Cardiac muscle cell (in vitro differentiated cells and primary cell): Measurements from ENCODE around the gene ABCF1. TPM values are rescaled to one million over a fixed set of nuclear protein-coding genes. Genes with fewer than 3 reads are reported as not detected.

ENCODE experiments used
- DNase-seq, 2 donors: peaks; one replicate each; pipeline versions ENCODE4 v3.0.0 to v3.0.0-alpha.2; 2010 to 2017; ENCODE audit warnings: low read depth in 1 of 2, low spot score in 1 of 2
- H3K27ac ChIP-seq: fragments of 200-600 bp; sonication (generic); 2 replicates; pipeline ENCODE4 v1.5.1; 2016
- H3K27me3 ChIP-seq: fragments of 200-600 bp; sonication (generic); 2 replicates; pipeline ENCODE4 v1.6.0; 2016; ENCODE audit warnings: control low read depth
- H3K36me3 ChIP-seq: fragments of 200-600 bp; sonication (generic); 2 replicates; pipeline ENCODE4 v1.5.1; 2016; ENCODE audit warnings: control low read depth
- H3K4me1 ChIP-seq: fragments of 200-600 bp; sonication (generic); 2 replicates; pipeline ENCODE4 v1.8.1; 2017; ENCODE audit warnings: low read depth, mild to moderate bottlenecking, mixed run types
- H3K4me3 ChIP-seq: fragments of 200-600 bp; sonication (generic); 2 replicates; pipeline ENCODE4 v1.5.1; 2016; ENCODE audit warnings: mild to moderate bottlenecking
- H3K9me3 ChIP-seq: fragments of 200-600 bp; sonication (generic); 2 replicates; pipeline ENCODE4 v1.5.1; 2017; ENCODE audit warnings: low read depth, mild to moderate bottlenecking, control low read depth
- CTCF ChIP-seq: IDR thresholded peaks from 2 replicates; pipeline ENCODE4 v1.5.1; 2012; ENCODE audit warnings: low read depth, mild to moderate bottlenecking, low read length
- polyA plus RNA-seq: library from polyadenylated mRNA; unstranded; fragments of >200 nt; fragmentation: Nextera tagmentation; extraction: Ambion mirVana; gene quantifications from 2 replicates; pipeline ENCODE4 v1.2.1, GENCODE V29; 2016
- total RNA-seq: library from RNA; depleted of rRNA; stranded (reverse); fragments of >200 nt; gene quantifications from 2 replicates; pipeline ENCODE4 v1.2.3, GENCODE V29; 2016

Gene ABCF1
- total and polyA plus RNA-seq, 2 experiments from 2014 or later: 52.5 to 54.4 TPM

- Histone ChIP-seq H3K27ac (no peak overlapping the region), H3K36me3 (peaks cover 36% of the 10 kb centered on the region), H3K4me3 (no peak overlapping the region), H3K27me3 (no peaks in the 10 kb centered on the region), H3K4me1 (peaks cover 13% of the 10 kb centered on the region), H3K9me3 (no peaks in the 10 kb centered on the region)
- no peak for TF ChIP-seq CTCF
- no peak for DNase-seq
These were observed 38.8 kb downstream of the ABCF1 start for GRCh38 chr6:30610065-30610464.

GRCh38 chr6:30611150-30611855 lies 40.1 kb downstream of the ABCF1 start:
- H3K36me3 ChIP-seq: peaks cover 30% of the 10 kb centered on the region
- TF ChIP-seq CTCF: no peak
- no peaks in the 10 kb centered on the region for H3K27me3 ChIP-seq
- peak in 1 of 2 donors; percentile 43 for DNase-seq
- peaks cover 13% of the 10 kb centered on the region for H3K4me1 ChIP-seq
- no peaks in the 10 kb centered on the region for H3K9me3 ChIP-seq
- no peak overlapping the region for H3K4me3 ChIP-seq
- H3K27ac ChIP-seq: peak overlapping the region; percentile 33

- TF ChIP-seq CTCF: no peak
- no peak for DNase-seq
- Histone ChIP-seq H3K36me3 (peaks cover 30% of the 10 kb centered on the region), H3K4me1 (peaks cover 13% of the 10 kb centered on the region), H3K27me3 (no peaks in the 10 kb centered on the region), H3K27ac (peak overlapping the region; percentile 99), H3K4me3 (no peak overlapping the region), H3K9me3 (no peaks in the 10 kb centered on the region)
These were observed 40.6 kb downstream of the ABCF1 start for GRCh38 chr6:30611856-30612194.

- Histone ChIP-seq H3K9me3 (no peaks in the 10 kb centered on the region), H3K27me3 (no peaks in the 10 kb centered on the region), H3K4me1 (peaks cover 13% of the 10 kb centered on the region), H3K4me3 (no peak overlapping the region), H3K27ac (peak overlapping the region; percentile 99), H3K36me3 (peaks cover 27% of the 10 kb centered on the region)
- TF ChIP-seq CTCF: peak; percentile 45
- peak in 1 of 2 donors; percentile 48 for DNase-seq
These were observed 41.0 kb downstream of the ABCF1 start for GRCh38 chr6:30612213-30612612.

- Histone ChIP-seq H3K4me1 (peaks cover 13% of the 10 kb centered on the region), H3K4me3 (no peak overlapping the region), H3K27ac (peak overlapping the region; percentile 99), H3K9me3 (no peaks in the 10 kb centered on the region), H3K27me3 (no peaks in the 10 kb centered on the region), H3K36me3 (peaks cover 22% of the 10 kb centered on the region)
- peak in 1 of 2 donors; percentile 59 for DNase-seq
- no peak for TF ChIP-seq CTCF
These were observed 41.5 kb downstream of the ABCF1 start for GRCh38 chr6:30612687-30613248.
